H1 (cell line): ENCODE results near the gene PRKCZ. TPM values are rescaled to one million over a fixed set of nuclear protein-coding genes. Genes with fewer than 3 reads are reported as not detected.

ENCODE experiments used
- CTCF ChIA-PET: fragments of 300-600 bp; sonication (Branson Sonifier 250); formaldehyde crosslinking; loops from one replicate; lab custom pipeline; 2021; ENCODE audit not compliant: partially characterized antibody; lab: Charles Lee
- POLR2A ChIA-PET: fragments of 300-600 bp; sonication (Branson Sonifier 250); formaldehyde crosslinking; loops from one replicate; lab custom pipeline; 2021; ENCODE audit warnings: inconsistent platforms; ENCODE audit not compliant: partially characterized antibody; lab: Charles Lee
- DNase-seq, 2 experiments: peaks; one replicate each; pipeline versions ENCODE4 v3.0.0 to v3.0.0-alpha.2; 2010 to 2022; ENCODE audit warnings: low spot score in 2 of 2, low read depth in 1 of 2, mixed read lengths in 1 of 2
- FAIRE-seq: peaks from 2 replicates; lab custom pipeline; 2011; peaks lifted over from hg19 to GRCh38; lab: Jason Lieb, UNC
- H2AFZ ChIP-seq: 2 replicates; pipeline ENCODE4 v1.8.1; 2012; ENCODE audit warnings: low read length, inconsistent platforms
- H2AK5ac ChIP-seq: 2 replicates; pipeline ENCODE4 v1.6.1; 2013; ENCODE audit warnings: low read depth, low read length
- H2BK120ac ChIP-seq: replicated peaks from 2 replicates; pipeline ENCODE3; 2013; ENCODE audit warnings: low read depth, low read length, inconsistent platforms
- H2BK12ac ChIP-seq: 2 replicates; pipeline ENCODE4 v1.6.1; 2013; ENCODE audit warnings: low read depth, low read length
- H2BK15ac ChIP-seq: 2 replicates; pipeline ENCODE4 v1.6.1; 2013; ENCODE audit warnings: low read length
- H2BK20ac ChIP-seq: 2 replicates; pipeline ENCODE4 v1.6.1; 2013; ENCODE audit warnings: low read length
- H2BK5ac ChIP-seq: 2 replicates; pipeline ENCODE4 v1.6.1; 2013; ENCODE audit warnings: low read depth, low read length
- H3K14ac ChIP-seq: 2 replicates; pipeline ENCODE4 v1.6.1; 2013; ENCODE audit warnings: inconsistent platforms; ENCODE audit not compliant: insufficient read length
- H3K18ac ChIP-seq: 2 replicates; pipeline ENCODE4 v1.6.1; 2013; ENCODE audit warnings: low read length; ENCODE audit errors: extremely low read depth
- H3K23ac ChIP-seq: 2 replicates; pipeline ENCODE4 v1.6.1; 2013; ENCODE audit warnings: inconsistent platforms; ENCODE audit not compliant: insufficient read length
- H3K23me2 ChIP-seq: 2 replicates; pipeline ENCODE4 v1.6.1; 2013; ENCODE audit warnings: low read depth, low read length
- H3K27ac ChIP-seq: 2 replicates; pipeline ENCODE4 v1.6.1; 2011; ENCODE audit warnings: low read depth, low read length, inconsistent platforms
- H3K27me3 ChIP-seq, 4 experiments: replicated peaks in 1 of 4; 1 replicate in 1 of 4; 2 replicates in 3 of 4; pipeline versions ENCODE4 v1.6.1 to v1.8.1; 2011 to 2013; ENCODE audit warnings: low read length in 3 of 4, mild to moderate bottlenecking in 3 of 4, inconsistent platforms in 2 of 4, mixed read lengths in 2 of 4, moderate library complexity in 1 of 4; ENCODE audit not compliant: control insufficient read depth in 3 of 4, insufficient read depth in 3 of 4; ENCODE audit errors: extremely low read depth in 1 of 4
- H3K36me3 ChIP-seq, 4 experiments: 2 replicates each; pipeline versions ENCODE4 v1.6.1 to v1.8.1; 2011 to 2013; ENCODE audit warnings: mild to moderate bottlenecking in 4 of 4, low read length in 3 of 4, moderate library complexity in 2 of 4, control low read depth in 1 of 4, inconsistent platforms in 1 of 4; ENCODE audit not compliant: insufficient read depth in 4 of 4, control insufficient read depth in 2 of 4
- H3K4ac ChIP-seq: replicated peaks from 2 replicates; pipeline ENCODE3; 2013; ENCODE audit warnings: low read length, low read depth, mixed read lengths, inconsistent platforms; ENCODE audit not compliant: insufficient read length
- H3K4me1 ChIP-seq, 4 experiments: replicated peaks in 1 of 4; 1 replicate in 1 of 4; 2 replicates in 3 of 4; pipeline versions ENCODE4 v1.6.1 to v1.8.1; 2011 to 2013; ENCODE audit warnings: low read length in 3 of 4, inconsistent platforms in 2 of 4, mixed read lengths in 1 of 4; ENCODE audit not compliant: insufficient read depth in 4 of 4, control insufficient read depth in 3 of 4
- H3K4me2 ChIP-seq, 2 experiments: 2 replicates each; pipeline versions ENCODE4 v1.6.1 to v1.8.1; 2011 to 2013; ENCODE audit warnings: low read depth in 2 of 2, low read length in 2 of 2, control low read depth in 1 of 2, inconsistent platforms in 1 of 2, mild to moderate bottlenecking in 1 of 2; ENCODE audit not compliant: insufficient read depth in 1 of 2
- H3K4me3 ChIP-seq, 4 experiments: fragments of 200-600, 300-600 bp in 1 of 4; sonication (generic), shearing (Covaris generic), sonication (Bioruptor Twin) in 1 of 4; 2 replicates each; pipeline versions ENCODE4 v1.5.1 to v1.8.1; 2011 to 2016; ENCODE audit warnings: low read length in 4 of 4, low read depth in 3 of 4, control low read depth in 2 of 4, inconsistent platforms in 2 of 4, mild to moderate bottlenecking in 2 of 4, mixed read lengths in 1 of 4, moderate library complexity in 1 of 4; ENCODE audit not compliant: insufficient read depth in 2 of 4; ENCODE audit errors: extremely low read depth in 1 of 4
- H3K56ac ChIP-seq: replicated peaks from 2 replicates; pipeline ENCODE3; 2013; ENCODE audit warnings: low read depth, mild to moderate bottlenecking, mixed read lengths, low read length, inconsistent platforms; ENCODE audit not compliant: insufficient read length
- H3K79me1 ChIP-seq: 2 replicates; pipeline ENCODE4 v1.6.1; 2013; ENCODE audit warnings: low read depth, low read length, control low read depth
- H3K79me2 ChIP-seq, 2 experiments: 2 replicates each; pipeline versions ENCODE4 v1.6.1 to v1.8.1; 2012 to 2013; ENCODE audit warnings: low read length in 2 of 2, mild to moderate bottlenecking in 2 of 2, inconsistent platforms in 1 of 2; ENCODE audit not compliant: insufficient read depth in 2 of 2, control insufficient read depth in 1 of 2
- H3K9ac ChIP-seq, 4 experiments: replicated peaks in 1 of 4; 1 replicate in 1 of 4; 2 replicates in 3 of 4; pipeline versions ENCODE4 v1.6.1 to v1.8.1; 2011 to 2013; ENCODE audit warnings: low read depth in 3 of 4, low read length in 3 of 4, control low read depth in 2 of 4, mild to moderate bottlenecking in 2 of 4, moderate library complexity in 2 of 4, inconsistent platforms in 1 of 4; ENCODE audit errors: extremely low read depth in 1 of 4
- H3K9me3 ChIP-seq, 2 experiments: 2 replicates each; pipeline versions ENCODE4 v1.6.1 to v1.8.1; 2012 to 2013; ENCODE audit warnings: mild to moderate bottlenecking in 2 of 2, moderate library complexity in 2 of 2, control low read depth in 1 of 2, inconsistent platforms in 1 of 2, low read depth in 1 of 2, low read length in 1 of 2, mixed read lengths in 1 of 2; ENCODE audit not compliant: insufficient read depth in 2 of 2
- H4K20me1 ChIP-seq, 2 experiments: replicated peaks in 1 of 2; 2 replicates each; pipeline versions ENCODE3 to v1.8.1; 2011 to 2013; ENCODE audit warnings: inconsistent platforms in 2 of 2, low read length in 2 of 2, mild to moderate bottlenecking in 1 of 2; ENCODE audit not compliant: insufficient read depth in 2 of 2, control insufficient read depth in 1 of 2
- H4K5ac ChIP-seq: 2 replicates; pipeline ENCODE4 v1.6.1; 2013; ENCODE audit warnings: low read length, low read depth, mixed read lengths, inconsistent platforms; ENCODE audit not compliant: insufficient read length
- H4K8ac ChIP-seq: 2 replicates; pipeline ENCODE4 v1.8.0; 2013; ENCODE audit warnings: mild to moderate bottlenecking, moderate library complexity, low read length, inconsistent platforms; ENCODE audit not compliant: insufficient read depth; ENCODE audit errors: extremely low read depth
- H4K91ac ChIP-seq: replicated peaks from 2 replicates; pipeline ENCODE3; 2013; ENCODE audit warnings: low read length, mixed read lengths, inconsistent platforms; ENCODE audit not compliant: insufficient read length
- ASH2L ChIP-seq: fragments of 200-600, 300-600 bp; sonication (generic); IDR thresholded peaks from one replicate; pipeline ENCODE4 v1.7.1; 2017; ENCODE audit warnings: low read length
- BACH1 ChIP-seq: IDR thresholded peaks from 2 replicates; pipeline ENCODE4 v1.6.1; 2012; ENCODE audit warnings: low read length, improper control_type of control experiment
- BCL11A ChIP-seq, 2 experiments: IDR thresholded peaks; one replicate each; pipeline ENCODE4 v1.6.1; 2011; ENCODE audit warnings: low read depth in 2 of 2, low read length in 2 of 2, mild to moderate bottlenecking in 2 of 2
- CHD1 ChIP-seq: IDR thresholded peaks from 2 replicates; pipeline ENCODE4 v1.6.1; 2012; ENCODE audit warnings: low read depth, low read length, improper control_type of control experiment
- EGR1 ChIP-seq: IDR thresholded peaks from 2 replicates; pipeline ENCODE4 v1.6.1; 2011; ENCODE audit warnings: low read depth, low read length, borderline replicate concordance
- FOSL1 ChIP-seq: IDR thresholded peaks from 2 replicates; pipeline ENCODE4 v1.6.1; 2011; ENCODE audit warnings: mild to moderate bottlenecking, low read depth, low read length, moderate library complexity; ENCODE audit not compliant: insufficient read depth
- MAFK ChIP-seq: IDR thresholded peaks from 2 replicates; pipeline ENCODE4 v1.6.1; 2012; ENCODE audit warnings: low read depth, mild to moderate bottlenecking, improper control_type of control experiment, low read length
- SP2 ChIP-seq: IDR thresholded peaks from 2 replicates; pipeline ENCODE4 v1.6.1; 2012; ENCODE audit warnings: mild to moderate bottlenecking, low read length, inconsistent platforms
- TEAD4 ChIP-seq: IDR thresholded peaks from 2 replicates; pipeline ENCODE4 v1.6.1; 2012; ENCODE audit warnings: low read depth, low read length, inconsistent platforms, mixed read lengths
- WGBS, 2 experiments: shearing (Covaris generic) in 1 of 2; methylation state at CpG; one replicate each; pipeline versions ENCODE4 v1.1.6 to v1.1.7; 2013 to 2015; ENCODE audit warnings: low lambda C conversion rate in 2 of 2, mixed read lengths in 2 of 2, inconsistent platforms in 1 of 2, low coverage in 1 of 2, missing lambda C conversion rate in 1 of 2; ENCODE audit not compliant: insufficient replicate concordance in 2 of 2, insufficient coverage in 1 of 2, insufficient read length in 1 of 2; ENCODE audit errors: extremely low coverage in 1 of 2, missing lambda C conversion rate in 1 of 2; 5-methylcytosine and 5-hydroxymethylcytosine counted together
- polyA plus RNA-seq, 7 experiments: library from polyadenylated mRNA; depleted of rRNA in 3 of 7; stranded (reverse) in 5 of 7; unstranded in 2 of 7; fragments of >200 nt in 5 of 7; fragments of 200-250 nt in 2 of 7; gene quantifications; 1 replicate in 5 of 7; 2 replicates in 1 of 7; 4 replicates in 1 of 7; pipeline versions ENCODE4 v1.2.1 to v1.2.3, GENCODE V29; 2011 to 2013; ENCODE audit warnings: missing spikeins in 2 of 7, mixed read lengths in 2 of 7
- total RNA-seq: library from RNA; stranded (reverse); fragmentation: NEBNext Ultra II Directional; extraction: Animal tissue kit (Norgen Biotek cat#: 25700); gene quantifications from 2 replicates; pipeline ENCODE4 v1.2.1, GENCODE V29; 2021

PRKCZ gene
- total and polyA plus RNA-seq, 2 of the 8 experiments (the other 6 are each of a cell fraction or from before 2014, with no cell fraction given): 37.4 to 45.1 TPM

DNA sequence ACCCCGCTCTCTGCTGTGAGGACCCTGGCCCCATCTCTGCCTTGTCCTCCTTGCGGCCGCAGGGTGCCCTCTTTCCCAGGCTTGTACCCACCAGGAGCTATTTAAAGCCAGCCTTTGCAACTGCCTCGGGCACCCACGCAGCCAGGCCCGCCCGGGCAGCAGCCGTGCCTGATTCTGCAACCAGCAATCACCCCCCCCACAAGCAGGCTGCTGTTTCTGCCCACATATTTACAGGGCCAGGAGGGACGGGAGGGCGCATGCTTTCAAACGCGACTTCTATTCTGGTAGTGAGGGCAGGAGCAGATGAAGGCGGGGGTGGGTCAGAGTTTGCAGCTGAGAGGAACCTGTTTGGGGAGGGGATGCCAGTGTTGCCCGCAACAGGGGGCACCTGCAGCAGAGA is 17.5 kb upstream of the PRKCZ start:
- 92% methylated on average over 13 of the region's 14 CpGs; no CpG with 5 or more reads in 1 of the 2 experiments for WGBS, 2 experiments
- H4K5ac ChIP-seq: no peak overlapping the region
- no peak overlapping the region for H2AFZ ChIP-seq
- no peak overlapping the region for H2BK120ac ChIP-seq
- H3K27ac ChIP-seq: no peak overlapping the region
- H3K23me2 ChIP-seq: no peaks in the 10 kb centered on the region
- no peaks in the 10 kb centered on the region for H3K36me3 ChIP-seq
- no peaks in the 10 kb centered on the region for H3K27me3 ChIP-seq
- 0 out of 2 replicates have a peak overlapping the region, but pooled peaks have one; percentile 35 for H2BK5ac ChIP-seq
- H3K79me1 ChIP-seq: no peaks in the 10 kb centered on the region
- H2AK5ac ChIP-seq: no peak overlapping the region
- FAIRE-seq (no peak), DNase-seq (no peak)
- no peak overlapping the region for H2BK15ac ChIP-seq
- no peak overlapping the region for H3K4me3 ChIP-seq
- no peaks in the 10 kb centered on the region for H4K20me1 ChIP-seq
- ChIA-PET CTCF (interaction anchor here (0.6 to 8.8 kb wide), 8 partner anchors 9 to 641 kb away, joined by 3 to 92 read pairs (median 4); no protein-coding TSS in a partner anchor), POLR2A (interaction anchor here (0.8 to 1.0 kb wide), 3 partner anchors 13 to 253 kb away, joined by 3 read pairs; no protein-coding TSS in a partner anchor)
- H3K23ac ChIP-seq: no peak overlapping the region
- H3K4me1 ChIP-seq: peaks cover 0 to 10% (median 4%) of the 10 kb centered on the region in 4 experiments; a peak in 3 of 7 replicates
- no peak overlapping the region for H3K14ac ChIP-seq
- H3K9ac ChIP-seq: no peak overlapping the region
- no peak overlapping the region for H2BK20ac ChIP-seq
- H3K4ac ChIP-seq: no peak overlapping the region
- no peak overlapping the region for H3K4me2 ChIP-seq
- peak overlapping the region; percentile 59 for H4K8ac ChIP-seq
- no peaks in the 10 kb centered on the region for H3K79me2 ChIP-seq
- no peak overlapping the region for H4K91ac ChIP-seq
- no peaks in the 10 kb centered on the region for H3K9me3 ChIP-seq
- H3K18ac ChIP-seq: no peak overlapping the region; the same call in 1 of the 2 replicates
- H2BK12ac ChIP-seq: no peak overlapping the region
- no peak overlapping the region for H3K56ac ChIP-seq
- TF ChIP-seq SP2: no peak
- no peak for TF ChIP-seq EGR1
- no peak for TF ChIP-seq TEAD4
- TF ChIP-seq CHD1: no peak
- TF ChIP-seq BCL11A (IDR thresholded peaks at IDR 0.05; ENCODE audit: low read depth in 2 of 2, low read length in 2 of 2): no peak
- no peak for TF ChIP-seq FOSL1
- TF ChIP-seq BACH1: no peak
- TF ChIP-seq ASH2L: no peak
- no peak for TF ChIP-seq MAFK
